ENCODE results near the gene MTPN.

DNA sequence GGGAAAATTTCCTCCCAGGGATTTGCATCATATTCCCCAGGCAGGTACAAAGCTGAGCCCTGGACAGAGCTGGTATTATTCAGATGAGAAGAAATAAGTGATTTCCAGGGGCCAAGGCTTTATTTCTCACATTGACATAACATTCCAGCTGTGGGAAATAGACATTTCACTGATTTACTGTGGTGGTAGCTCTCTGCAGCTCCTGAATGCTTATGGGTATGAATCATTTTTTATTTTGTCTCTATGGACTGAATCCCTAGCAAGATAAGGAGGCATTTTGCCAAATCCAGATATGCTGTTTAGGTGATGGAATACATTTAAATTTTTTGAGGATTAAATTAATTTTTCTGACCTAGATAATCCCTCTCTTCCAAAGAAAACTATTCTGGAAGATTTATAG lies 97.9 kb downstream of the MTPN start:
- no peak for TF ChIP-seq CTCF (conservative IDR thresholded peaks at IDR 0.05 in 1 of 2, IDR thresholded peaks at IDR 0.05 in 1 of 2; ENCODE audit: low read depth in 1 of 2, low read length in 2 of 2)
- no peak for TF ChIP-seq EZH2 (IDR thresholded peaks at IDR 0.05; ENCODE audit: low read length, missing control alignments)

Data from fibroblast of lung (primary cell).